CD4-positive, alpha-beta T cell (primary cell): ENCODE data around the gene KCTD10. TPM values are rescaled to one million over a fixed set of nuclear protein-coding genes. Genes with fewer than 3 reads are reported as not detected.

Experiments
- ATAC-seq: fragments of 200-7000 bp; cut with Tn5 transposase; one replicate; pipeline ENCODE4 v1.10.0; 2022; ENCODE audit warnings: mild to moderate bottlenecking; ENCODE audit not compliant: poor library complexity
- CTCF ChIA-PET: fragments of 350-600 bp; sonication (Branson Sonifier 250); formaldehyde crosslinking; loops from one replicate; lab custom pipeline; 2021; ENCODE audit warnings: antibody characterized with exemption, inconsistent platforms; lab: Charles Lee
- POLR2A ChIA-PET: fragments of 350-600 bp; sonication (Branson Sonifier 250); formaldehyde crosslinking; loops from one replicate; lab custom pipeline; 2021; ENCODE audit warnings: antibody characterized with exemption, inconsistent platforms; lab: Charles Lee
- DNase-seq, 14 experiments: peaks; one replicate each; pipeline ENCODE4 v3.0.0-alpha.2; 2013 to 2020; ENCODE audit warnings: mixed read lengths in 2 of 14
- H3K27ac ChIP-seq, 2 donors: one replicate each; pipeline versions ENCODE4 v1.5.1 to v1.7.0; 2013; ENCODE audit warnings: low read length in 2 of 2, low read depth in 1 of 2, mild to moderate bottlenecking in 1 of 2
- H3K27me3 ChIP-seq, 2 experiments: 1 replicate in 1 of 2; 2 replicates in 1 of 2; pipeline versions ENCODE4 v1.6.1 to v1.7.0; 2013; ENCODE audit warnings: low read length in 2 of 2, control low read depth in 1 of 2, mild to moderate bottlenecking in 1 of 2, moderate library complexity in 1 of 2; ENCODE audit not compliant: insufficient read depth in 2 of 2, control insufficient read depth in 1 of 2
- H3K36me3 ChIP-seq: one replicate; pipeline ENCODE4 v1.6.1; 2013; ENCODE audit warnings: low read length, control low read depth; ENCODE audit not compliant: insufficient read depth
- H3K4me1 ChIP-seq: one replicate; pipeline ENCODE4 v1.6.1; 2013; ENCODE audit warnings: low read length, control low read depth; ENCODE audit not compliant: insufficient read depth
- H3K4me3 ChIP-seq: one replicate; pipeline ENCODE4 v1.5.1; 2013; ENCODE audit warnings: mild to moderate bottlenecking, low read length, moderate library complexity
- H3K9me3 ChIP-seq, 2 experiments: 1 replicate in 1 of 2; 2 replicates in 1 of 2; pipeline versions ENCODE4 v1.6.1 to v1.7.0; 2013; ENCODE audit warnings: low read length in 2 of 2, mild to moderate bottlenecking in 2 of 2, control low read depth in 1 of 2, moderate library complexity in 1 of 2; ENCODE audit not compliant: control insufficient read depth in 1 of 2, insufficient read depth in 1 of 2
- H3K27ac Mint-ChIP-seq: one replicate; pipeline ENCODE4 v1.8.0; 2020; ENCODE audit warnings: mixed read lengths
- H3K27me3 Mint-ChIP-seq: one replicate; pipeline ENCODE4 v1.8.0; 2021; ENCODE audit warnings: mixed read lengths
- H3K36me3 Mint-ChIP-seq: one replicate; pipeline ENCODE4 v1.8.0; 2021; ENCODE audit warnings: low read depth, mixed read lengths
- H3K4me1 Mint-ChIP-seq: one replicate; pipeline ENCODE4 v1.8.0; 2021; ENCODE audit warnings: low read depth, mixed read lengths
- H3K4me3 Mint-ChIP-seq: one replicate; pipeline ENCODE4 v1.8.0; 2020; ENCODE audit warnings: mild to moderate bottlenecking, mixed read lengths
- H3K9me3 Mint-ChIP-seq: one replicate; pipeline ENCODE4 v1.8.0; 2020; ENCODE audit warnings: mixed read lengths
- intact Hi-C, 2 experiments: fragments of 100-400 bp; cut with DNase I in 1 of 2; cut with micrococcal nuclease in 1 of 2; formaldehyde crosslinking; loops; one replicate each; pipeline versions ENCODE4 v1.15.1 to v1.9.0; 2023 to 2025; cut with DNase I, micrococcal nuclease
- total RNA-seq, 174 experiments: library from RNA in 2 of 174; stranded (reverse) in 2 of 174; gene quantifications; one replicate each; pipeline ENCODE4 v1.2.3 and lab custom pipeline; 2021 to 2026
- TF ChIP-seq, protein P1 (sequence below): fragments of 200-600 bp; IDR thresholded peaks from one replicate; pipeline ENCODE4 v1.8.0; 2022; ENCODE audit warnings: antibody characterized with exemption, mild to moderate bottlenecking

KCTD10 gene
- total RNA-seq, 2 experiments from 2014 or later: 24.2 to 26.1 TPM

DNA sequence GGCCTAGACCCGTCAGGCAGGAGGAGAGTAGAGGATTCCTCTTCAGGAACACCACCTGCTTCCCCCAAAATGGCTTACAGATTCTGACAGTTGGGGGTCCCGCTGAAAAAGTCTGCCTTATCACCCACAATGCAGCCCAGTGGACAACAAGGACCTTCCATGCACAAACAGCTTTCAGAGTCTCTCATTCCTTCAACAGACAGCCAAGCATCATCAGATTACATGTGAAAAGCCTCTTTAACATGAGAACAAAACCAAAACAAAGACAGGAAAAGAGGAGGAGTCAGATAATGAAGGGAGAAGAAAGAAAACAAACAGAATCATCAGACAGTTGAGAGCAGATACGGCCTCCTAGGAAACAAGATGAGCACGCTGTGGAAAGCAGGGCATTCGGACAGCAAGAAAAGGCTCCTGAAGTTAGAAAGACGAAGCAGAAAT, 18.3 kb downstream of the KCTD10 start:
- Histone ChIP-seq H3K36me3 (peaks cover 73% of the 10 kb centered on the region), H3K27ac (no peak overlapping the region), H3K4me3 (no peak overlapping the region), H3K9me3 (no peaks in the 10 kb centered on the region), H3K27me3 (no peaks in the 10 kb centered on the region), H3K4me1 (peaks cover 29% of the 10 kb centered on the region)
- TF ChIP-seq, protein P1, sequence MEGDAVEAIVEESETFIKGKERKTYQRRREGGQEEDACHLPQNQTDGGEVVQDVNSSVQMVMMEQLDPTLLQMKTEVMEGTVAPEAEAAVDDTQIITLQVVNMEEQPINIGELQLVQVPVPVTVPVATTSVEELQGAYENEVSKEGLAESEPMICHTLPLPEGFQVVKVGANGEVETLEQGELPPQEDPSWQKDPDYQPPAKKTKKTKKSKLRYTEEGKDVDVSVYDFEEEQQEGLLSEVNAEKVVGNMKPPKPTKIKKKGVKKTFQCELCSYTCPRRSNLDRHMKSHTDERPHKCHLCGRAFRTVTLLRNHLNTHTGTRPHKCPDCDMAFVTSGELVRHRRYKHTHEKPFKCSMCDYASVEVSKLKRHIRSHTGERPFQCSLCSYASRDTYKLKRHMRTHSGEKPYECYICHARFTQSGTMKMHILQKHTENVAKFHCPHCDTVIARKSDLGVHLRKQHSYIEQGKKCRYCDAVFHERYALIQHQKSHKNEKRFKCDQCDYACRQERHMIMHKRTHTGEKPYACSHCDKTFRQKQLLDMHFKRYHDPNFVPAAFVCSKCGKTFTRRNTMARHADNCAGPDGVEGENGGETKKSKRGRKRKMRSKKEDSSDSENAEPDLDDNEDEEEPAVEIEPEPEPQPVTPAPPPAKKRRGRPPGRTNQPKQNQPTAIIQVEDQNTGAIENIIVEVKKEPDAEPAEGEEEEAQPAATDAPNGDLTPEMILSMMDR: no peak
- Mint-ChIP-seq H3K36me3 (peaks cover 74% of the 10 kb centered on the region), H3K4me3 (no peak overlapping the region), H3K27me3 (no peaks in the 10 kb centered on the region), H3K27ac (no peak overlapping the region), H3K4me1 (peaks cover 33% of the 10 kb centered on the region), H3K9me3 (no peaks in the 10 kb centered on the region)
- POLR2A ChIA-PET: no interaction called here
- intact Hi-C loops: no loop called here
- ATAC-seq: no peak
- CTCF ChIA-PET: no interaction called here
- DNase-seq: no peak

DNA sequence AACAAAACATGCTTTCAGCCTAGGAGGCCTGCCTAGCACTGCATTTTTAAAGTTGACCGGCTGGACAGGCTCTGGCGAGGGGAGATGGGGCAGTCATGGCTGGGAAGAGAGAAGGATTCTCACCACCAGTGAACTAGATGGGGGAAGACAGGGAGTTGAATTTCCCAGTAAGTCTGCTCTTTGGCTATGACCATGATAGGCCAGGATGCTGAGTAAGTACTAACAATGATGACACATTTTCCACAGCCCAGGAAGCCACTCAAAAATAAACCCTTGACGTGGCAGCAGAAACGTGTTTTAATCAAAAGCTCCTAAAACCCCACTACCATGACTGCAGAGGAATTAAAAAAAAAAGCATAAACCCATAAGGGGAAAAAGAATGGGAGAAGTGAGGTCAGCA, 19.0 kb downstream of the KCTD10 start:
- Histone ChIP-seq H3K36me3 (peaks cover 80% of the 10 kb centered on the region), H3K4me1 (peaks cover 22% of the 10 kb centered on the region), H3K27ac (no peak overlapping the region), H3K9me3 (no peaks in the 10 kb centered on the region), H3K4me3 (no peak overlapping the region), H3K27me3 (no peaks in the 10 kb centered on the region)
- intact Hi-C loops: no loop called here
- no peak for ATAC-seq
- POLR2A ChIA-PET: no interaction called here
- TF ChIP-seq, protein P1: no peak
- no peak for DNase-seq
- CTCF ChIA-PET: no interaction called here
- Mint-ChIP-seq H3K27me3 (no peaks in the 10 kb centered on the region), H3K4me3 (no peak overlapping the region), H3K27ac (no peak overlapping the region), H3K9me3 (no peaks in the 10 kb centered on the region), H3K4me1 (peaks cover 26% of the 10 kb centered on the region), H3K36me3 (peaks cover 80% of the 10 kb centered on the region)

DNA sequence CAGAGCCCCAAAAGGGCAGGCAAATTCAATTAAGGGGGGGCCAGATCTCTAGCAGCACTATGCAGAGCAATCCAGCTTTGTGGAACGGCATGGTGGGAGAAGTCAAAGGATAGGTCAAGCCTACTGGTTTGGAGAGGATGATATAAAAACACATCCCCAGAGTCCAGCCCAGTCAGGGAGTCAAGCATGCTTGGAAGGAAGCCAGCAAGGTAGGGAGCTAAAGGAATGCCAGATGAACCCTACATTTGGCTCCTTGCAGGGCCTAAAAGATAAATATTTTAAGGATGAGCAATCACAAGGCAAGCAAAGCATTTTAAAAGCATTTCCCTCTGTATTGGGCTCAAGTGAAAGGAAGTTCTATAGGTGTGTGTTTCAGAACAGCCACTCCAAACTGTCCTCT, 21.4 kb downstream of the KCTD10 start:
- Histone ChIP-seq H3K4me1 (no peaks in the 10 kb centered on the region), H3K9me3 (no peaks in the 10 kb centered on the region), H3K4me3 (no peak overlapping the region), H3K27me3 (no peaks in the 10 kb centered on the region), H3K27ac (no peak overlapping the region), H3K36me3 (peaks cover 96% of the 10 kb centered on the region)
- intact Hi-C loops: no loop called here
- Mint-ChIP-seq H3K9me3 (no peaks in the 10 kb centered on the region), H3K4me3 (no peak overlapping the region), H3K27me3 (no peaks in the 10 kb centered on the region), H3K36me3 (peaks cover 91% of the 10 kb centered on the region), H3K27ac (no peak overlapping the region), H3K4me1 (peaks cover 5% of the 10 kb centered on the region)
- POLR2A ChIA-PET: no interaction called here
- TF ChIP-seq, protein P1: no peak
- no peak for ATAC-seq
- CTCF ChIA-PET: no interaction called here
- DNase-seq: no peak
